Osteoblast (primary cell): Measurements from ENCODE around the gene PKDCC. TPM values are rescaled to one million over a fixed set of nuclear protein-coding genes. Genes with fewer than 3 reads are reported as not detected.

Experiments used
- DNase-seq: peaks from one replicate; pipeline ENCODE4 v3.0.0; 2011; ENCODE audit warnings: low spot score, mixed read lengths; ENCODE audit not compliant: insufficient read length; ENCODE audit errors: missing footprints
- H2AFZ ChIP-seq: 2 replicates; pipeline ENCODE4 v1.6.0; 2011; ENCODE audit warnings: mild to moderate bottlenecking, low read length
- H3K27ac ChIP-seq: 2 replicates; pipeline ENCODE4 v1.5.1; 2011; ENCODE audit warnings: mild to moderate bottlenecking, low read depth, low read length, moderate library complexity
- H3K27me3 ChIP-seq: 2 replicates; pipeline ENCODE4 v1.6.0; 2012; ENCODE audit warnings: mild to moderate bottlenecking, control low read depth, inconsistent platforms, low read length, moderate library complexity; ENCODE audit not compliant: insufficient read depth
- H3K36me3 ChIP-seq: 2 replicates; pipeline ENCODE4 v1.5.1; 2011; ENCODE audit warnings: mild to moderate bottlenecking, low read length, control low read depth, moderate library complexity; ENCODE audit not compliant: insufficient read depth
- H3K4me1 ChIP-seq: 2 replicates; pipeline ENCODE4 v1.5.1; 2011; ENCODE audit warnings: mild to moderate bottlenecking, low read length, control low read depth, moderate library complexity; ENCODE audit not compliant: insufficient read depth
- H3K4me2 ChIP-seq: 2 replicates; pipeline ENCODE4 v1.6.0; 2011; ENCODE audit warnings: mild to moderate bottlenecking, low read length; ENCODE audit not compliant: insufficient read depth
- H3K4me3 ChIP-seq: fragments of 200-600 bp; sonication (generic); 3 replicates; pipeline ENCODE4 v1.5.1; 2012; ENCODE audit warnings: mild to moderate bottlenecking, low read length, inconsistent platforms; ENCODE audit not compliant: insufficient read depth
- H3K79me2 ChIP-seq: 2 replicates; pipeline ENCODE4 v1.6.0; 2012; ENCODE audit warnings: mild to moderate bottlenecking, low read length, control low read depth, inconsistent platforms; ENCODE audit not compliant: insufficient read depth
- H3K9me3 ChIP-seq: 2 replicates; pipeline ENCODE4 v1.5.1; 2011; ENCODE audit warnings: low read depth, low read length, control low read depth
- H4K20me1 ChIP-seq: 2 replicates; pipeline ENCODE4 v1.6.0; 2012; ENCODE audit warnings: mild to moderate bottlenecking, low read length, control low read depth; ENCODE audit not compliant: insufficient read depth
- total RNA-seq: library from RNA; depleted of rRNA; stranded (reverse); fragments of >200 nt; gene quantifications from 2 replicates; pipeline ENCODE4 v1.2.3, GENCODE V29; 2012
- TF ChIP-seq, protein P1 (sequence below): IDR thresholded peaks from 2 replicates; pipeline ENCODE4 v1.5.1; 2011; ENCODE audit warnings: mild to moderate bottlenecking, low read depth, low read length, moderate library complexity; ENCODE audit errors: extremely low read depth

Gene PKDCC
- total RNA-seq, 1 donor = 4.0 TPM

DNA sequence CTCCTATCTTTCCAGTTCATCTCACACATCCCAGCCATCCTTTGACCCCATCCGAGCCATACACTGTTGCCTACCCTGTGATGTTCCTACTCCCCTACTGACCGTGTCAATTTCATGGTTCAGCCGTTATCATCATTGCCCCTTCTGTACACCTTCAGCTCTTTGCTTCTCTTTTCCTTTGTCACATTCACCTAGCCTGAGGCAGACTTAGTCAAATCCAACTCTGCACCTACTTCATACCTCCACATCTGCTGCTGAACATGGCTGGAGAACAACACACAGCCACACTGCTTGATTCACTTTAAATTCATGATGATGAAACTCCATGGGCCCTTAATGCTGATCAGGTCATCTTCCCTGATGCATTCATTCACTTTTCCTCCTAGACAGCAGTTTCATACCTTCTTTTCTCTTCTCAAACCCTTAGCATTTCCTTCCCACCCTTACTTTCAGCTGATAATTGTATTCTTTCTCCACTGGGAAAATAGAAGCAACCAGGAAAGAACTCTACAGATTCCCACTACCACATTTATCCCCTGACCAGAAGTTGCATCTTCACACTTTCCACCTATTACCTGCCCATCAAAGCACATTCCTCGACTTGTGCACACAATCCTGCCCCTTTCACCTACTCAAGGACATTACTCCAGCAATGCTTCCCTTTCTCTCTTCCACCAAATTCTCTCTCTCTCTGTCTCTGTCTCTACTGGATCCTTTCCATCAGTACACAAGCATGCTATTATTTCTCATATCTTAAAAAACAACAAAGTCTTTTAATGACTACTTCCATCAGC, 59.6 kb downstream of the PKDCC start:
- H3K27me3 ChIP-seq = no peaks in the 10 kb centered on the region
- H3K9me3 ChIP-seq = no peaks in the 10 kb centered on the region
- no peak for DNase-seq
- no peaks in the 10 kb centered on the region for H3K79me2 ChIP-seq
- no peak overlapping the region for H3K4me3 ChIP-seq
- H3K27ac ChIP-seq = no peak overlapping the region
- H3K36me3 ChIP-seq = no peaks in the 10 kb centered on the region
- H4K20me1 ChIP-seq = no peaks in the 10 kb centered on the region
- no peak overlapping the region for H3K4me2 ChIP-seq
- no peak overlapping the region for H2AFZ ChIP-seq
- H3K4me1 ChIP-seq = peaks cover 12% of the 10 kb centered on the region
- TF ChIP-seq, protein P1, sequence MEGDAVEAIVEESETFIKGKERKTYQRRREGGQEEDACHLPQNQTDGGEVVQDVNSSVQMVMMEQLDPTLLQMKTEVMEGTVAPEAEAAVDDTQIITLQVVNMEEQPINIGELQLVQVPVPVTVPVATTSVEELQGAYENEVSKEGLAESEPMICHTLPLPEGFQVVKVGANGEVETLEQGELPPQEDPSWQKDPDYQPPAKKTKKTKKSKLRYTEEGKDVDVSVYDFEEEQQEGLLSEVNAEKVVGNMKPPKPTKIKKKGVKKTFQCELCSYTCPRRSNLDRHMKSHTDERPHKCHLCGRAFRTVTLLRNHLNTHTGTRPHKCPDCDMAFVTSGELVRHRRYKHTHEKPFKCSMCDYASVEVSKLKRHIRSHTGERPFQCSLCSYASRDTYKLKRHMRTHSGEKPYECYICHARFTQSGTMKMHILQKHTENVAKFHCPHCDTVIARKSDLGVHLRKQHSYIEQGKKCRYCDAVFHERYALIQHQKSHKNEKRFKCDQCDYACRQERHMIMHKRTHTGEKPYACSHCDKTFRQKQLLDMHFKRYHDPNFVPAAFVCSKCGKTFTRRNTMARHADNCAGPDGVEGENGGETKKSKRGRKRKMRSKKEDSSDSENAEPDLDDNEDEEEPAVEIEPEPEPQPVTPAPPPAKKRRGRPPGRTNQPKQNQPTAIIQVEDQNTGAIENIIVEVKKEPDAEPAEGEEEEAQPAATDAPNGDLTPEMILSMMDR = no peak

Other genes starting within 250 kb of the PKDCC start
- gene EML4, start 121.3 kb downstream of the PKDCC start, total RNA-seq = 91.9 and 94.9 TPM in 2 replicates